RWPE2 (cell line): ENCODE data around the gene FAM168A.

Experiments
- ATAC-seq: fragments of 200-7000 bp; cut with Tn5 transposase; 3 replicates; pipeline ENCODE4 v1.9.1; 2021; ENCODE audit warnings: low read depth
- DNase-seq: peaks from one replicate; pipeline ENCODE4 v3.0.0-alpha.2; 2020; ENCODE audit warnings: low spot score
- H3K27ac ChIP-seq: fragments of 450-650 bp; 2 replicates; pipeline ENCODE4 v1.5.1; 2017; ENCODE audit warnings: mild to moderate bottlenecking; ENCODE audit not compliant: poor library complexity, severe bottlenecking
- H3K27me3 ChIP-seq: fragments of 250-450 bp; sonication (Bioruptor Pico); 2 replicates; pipeline ENCODE4 v1.5.1; 2021; ENCODE audit warnings: mild to moderate bottlenecking, moderate library complexity; ENCODE audit not compliant: insufficient read depth, poor library complexity, severe bottlenecking
- H3K36me3 ChIP-seq: fragments of 250-450 bp; sonication (Bioruptor Pico); 2 replicates; pipeline ENCODE4 v1.5.1; 2020; ENCODE audit warnings: low read depth, mild to moderate bottlenecking, moderate library complexity
- H3K4me1 ChIP-seq: fragments of 250-450 bp; sonication (Bioruptor Pico); 2 replicates; pipeline ENCODE4 v1.5.1; 2021; ENCODE audit warnings: mild to moderate bottlenecking, moderate library complexity; ENCODE audit not compliant: insufficient read depth, poor library complexity, severe bottlenecking
- H3K4me3 ChIP-seq: fragments of 250-450 bp; sonication (Bioruptor Pico); 2 replicates; pipeline ENCODE4 v1.5.1; 2021; ENCODE audit warnings: mild to moderate bottlenecking, moderate library complexity; ENCODE audit not compliant: severe bottlenecking
- H3K9me3 ChIP-seq: fragments of 250-450 bp; sonication (Bioruptor Pico); 2 replicates; pipeline ENCODE4 v1.5.1; 2021; ENCODE audit warnings: mild to moderate bottlenecking, moderate library complexity; ENCODE audit not compliant: severe bottlenecking
- CTCF ChIP-seq: fragments of 450-650 bp; IDR thresholded peaks from one replicate; pipeline ENCODE4 v1.5.1; 2017; ENCODE audit warnings: mild to moderate bottlenecking, moderate library complexity; ENCODE audit not compliant: poor library complexity, severe bottlenecking

FAM168A gene

GRCh38 chr11:73383249-73384124 is 214.4 kb downstream of the FAM168A start:
- TF ChIP-seq CTCF, result no peak
- Histone ChIP-seq H3K4me1 (peaks cover 14% of the 10 kb centered on the region), H3K27me3 (no peaks in the 10 kb centered on the region), H3K27ac (no peak overlapping the region), H3K9me3 (no peaks in the 10 kb centered on the region), H3K36me3 (no peaks in the 10 kb centered on the region; the same call in 1 of the 2 replicates), H3K4me3 (no peak overlapping the region)
- ATAC-seq, result no peak
- no peak for DNase-seq

GRCh38 chr11:73382747-73383146 is 215.2 kb downstream of the FAM168A start:
- TF ChIP-seq CTCF, result no peak
- H3K9me3 ChIP-seq, result no peaks in the 10 kb centered on the region
- ATAC-seq (no peak), DNase-seq (no peak)
- peaks cover 7% of the 10 kb centered on the region for H3K4me1 ChIP-seq
- no peak overlapping the region for H3K4me3 ChIP-seq
- no peaks in the 10 kb centered on the region for H3K27me3 ChIP-seq
- no peaks in the 10 kb centered on the region; the same call in 1 of the 2 replicates for H3K36me3 ChIP-seq
- no peak overlapping the region for H3K27ac ChIP-seq

- no peak for ATAC-seq
- no peaks in the 10 kb centered on the region; the same call in 1 of the 2 replicates for H3K36me3 ChIP-seq
- no peaks in the 10 kb centered on the region for H3K27me3 ChIP-seq
- no peak for TF ChIP-seq CTCF
- DNase-seq, result no peak
- no peak overlapping the region for H3K4me3 ChIP-seq
- H3K9me3 ChIP-seq, result no peaks in the 10 kb centered on the region
- peaks cover 6% of the 10 kb centered on the region for H3K4me1 ChIP-seq
- no peak overlapping the region for H3K27ac ChIP-seq
Observed at GRCh38 chr11:73382183-73382582, 215.7 kb downstream of the FAM168A start.

GRCh38 chr11:73381589-73381988 is 216.3 kb downstream of the FAM168A start:
- Histone ChIP-seq H3K4me1 (peaks cover 6% of the 10 kb centered on the region), H3K9me3 (no peaks in the 10 kb centered on the region), H3K36me3 (no peaks in the 10 kb centered on the region; the same call in 1 of the 2 replicates), H3K27ac (no peak overlapping the region), H3K27me3 (no peaks in the 10 kb centered on the region), H3K4me3 (no peak overlapping the region)
- no peak for TF ChIP-seq CTCF
- ATAC-seq (no peak), DNase-seq (no peak)

GRCh38 chr11:73380897-73381410 is 217.0 kb downstream of the FAM168A start:
- Histone ChIP-seq H3K4me1 (peaks cover 6% of the 10 kb centered on the region), H3K4me3 (no peak overlapping the region), H3K36me3 (no peaks in the 10 kb centered on the region; the same call in 1 of the 2 replicates), H3K27me3 (no peaks in the 10 kb centered on the region), H3K9me3 (no peaks in the 10 kb centered on the region), H3K27ac (no peak overlapping the region)
- TF ChIP-seq CTCF, result no peak
- DNase-seq (no peak), ATAC-seq (no peak)
